NCI-H69 (cell line): ENCODE measurements around the gene ATP10D.
"Not testable (repeated sequence)": the region's sequence is repeated elsewhere in the genome, so short reads cannot be mapped to it uniquely, and the experiment has no call there.

Experiments
- DNase-seq: peaks from one replicate; lab custom pipeline; 2025; lab: John Stamatoyannopoulos, UW

ATP10D gene

DNA sequence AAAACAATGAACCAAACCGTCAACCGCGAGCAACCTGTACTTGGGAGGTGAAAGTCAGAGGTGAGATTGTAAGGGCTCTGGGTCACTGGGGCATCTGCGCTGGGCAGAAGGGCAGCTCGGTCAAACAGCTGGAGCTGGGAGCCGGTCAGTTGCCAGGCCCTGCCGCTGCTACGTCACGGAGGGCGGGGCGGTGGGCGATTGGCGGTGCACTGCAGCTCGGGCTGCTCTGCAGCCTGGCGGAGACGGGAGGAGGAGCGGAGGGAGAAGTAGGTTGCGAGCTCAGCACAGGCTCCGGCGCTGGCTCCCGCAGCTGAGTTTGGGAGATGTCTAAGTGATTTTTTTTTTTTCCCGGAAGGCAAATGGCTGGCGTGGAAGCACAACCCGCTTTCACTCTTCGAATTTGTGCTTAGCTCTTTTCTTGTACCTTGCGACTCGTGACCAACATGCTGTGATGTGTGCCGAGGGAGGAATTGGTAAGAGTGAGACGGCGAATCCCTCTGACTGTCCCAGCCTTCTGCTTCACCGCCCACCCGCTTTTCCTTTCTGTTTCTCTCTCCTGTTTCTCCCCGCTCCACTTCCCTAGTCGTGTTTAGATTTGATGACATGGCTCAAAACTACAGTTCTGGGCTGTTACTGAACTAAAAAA is at the start of gene ATP10D:
Gene ATP10D, plus strand, starts transcription at position 229 of the 646 bp plus-strand sequence. CDS start 27,266 bp downstream, outside the sequence.
- DNase-seq = peak; percentile 79

DNA sequence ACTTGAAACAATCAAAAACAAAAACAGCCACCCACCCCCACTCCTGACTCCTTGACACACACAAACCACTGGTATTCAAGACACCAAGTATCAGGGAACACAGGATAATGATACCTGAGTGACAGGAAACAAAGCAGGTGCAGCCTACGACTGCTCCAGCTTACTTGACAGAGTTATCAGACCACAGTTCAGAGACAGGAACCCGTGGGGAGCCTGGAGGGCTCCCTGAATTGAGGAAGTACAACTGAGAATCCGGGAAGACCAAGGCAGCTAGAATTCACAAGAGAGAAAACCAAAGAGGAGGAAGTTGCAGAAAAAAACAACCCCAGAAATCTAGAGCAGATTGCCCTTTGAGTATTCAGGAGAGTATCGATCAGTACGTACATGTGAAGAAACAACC is 42.1 kb upstream of the ATP10D start:
- DNase-seq = no peak

DNA sequence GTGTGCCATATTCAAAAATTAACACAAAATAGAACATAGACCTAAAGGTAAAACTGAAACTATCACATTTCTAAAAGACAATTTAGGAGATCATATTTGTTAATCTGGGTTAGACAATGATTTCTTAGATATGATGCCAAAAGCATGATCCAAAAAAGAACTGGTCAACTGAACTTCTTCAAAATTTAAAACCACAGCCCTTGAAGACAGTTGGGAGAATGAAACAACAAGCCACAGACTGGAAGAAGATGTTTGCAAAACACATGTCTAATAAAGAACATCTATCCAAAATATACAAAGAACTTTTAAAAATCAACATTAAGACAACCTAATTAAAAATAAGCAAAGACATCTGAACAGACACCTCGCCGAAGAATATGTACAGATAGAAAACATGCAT is 41.0 kb upstream of the ATP10D start:
- DNase-seq = no peak

DNA sequence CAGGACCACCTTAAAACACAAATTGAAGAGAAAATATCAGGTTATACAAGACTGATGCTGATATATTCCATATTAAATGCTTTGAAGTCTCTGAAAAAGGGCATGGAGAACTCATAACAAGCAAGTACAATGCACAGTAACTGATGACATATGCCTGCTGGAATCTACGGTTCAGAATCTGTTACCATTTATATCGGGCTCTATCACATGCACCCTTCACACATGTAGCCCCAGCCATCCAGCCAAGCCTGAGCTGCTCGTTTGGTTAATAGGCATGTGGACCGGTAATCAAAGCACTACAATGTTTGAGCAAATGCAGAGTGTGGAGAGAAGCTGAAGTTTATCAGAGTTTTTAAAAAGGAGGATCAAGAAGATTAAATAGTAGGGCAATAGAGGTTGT is 33.4 kb upstream of the ATP10D start:
- no peak for DNase-seq

DNA sequence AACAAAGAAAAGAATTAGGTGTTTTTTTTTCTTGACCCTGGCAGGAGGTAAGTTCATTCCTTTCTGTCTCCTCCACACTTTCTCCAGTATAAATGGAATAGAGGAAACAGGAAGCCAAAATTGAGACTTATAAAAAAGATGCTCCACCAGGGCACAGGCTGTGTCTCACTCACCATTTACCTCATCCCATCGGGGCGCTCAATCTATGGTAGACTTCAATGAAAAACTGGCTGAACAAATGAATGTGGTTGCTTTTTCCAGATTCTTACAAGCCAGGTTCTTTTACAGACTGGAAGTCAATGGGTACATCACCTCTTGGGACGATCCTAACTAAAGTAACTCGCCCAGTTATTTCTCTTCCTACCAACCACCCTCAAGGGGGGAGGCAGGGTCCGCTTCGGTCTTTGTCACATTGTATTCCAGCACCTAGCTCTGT is 22.3 kb upstream of the ATP10D start:
- no peak for DNase-seq

DNA sequence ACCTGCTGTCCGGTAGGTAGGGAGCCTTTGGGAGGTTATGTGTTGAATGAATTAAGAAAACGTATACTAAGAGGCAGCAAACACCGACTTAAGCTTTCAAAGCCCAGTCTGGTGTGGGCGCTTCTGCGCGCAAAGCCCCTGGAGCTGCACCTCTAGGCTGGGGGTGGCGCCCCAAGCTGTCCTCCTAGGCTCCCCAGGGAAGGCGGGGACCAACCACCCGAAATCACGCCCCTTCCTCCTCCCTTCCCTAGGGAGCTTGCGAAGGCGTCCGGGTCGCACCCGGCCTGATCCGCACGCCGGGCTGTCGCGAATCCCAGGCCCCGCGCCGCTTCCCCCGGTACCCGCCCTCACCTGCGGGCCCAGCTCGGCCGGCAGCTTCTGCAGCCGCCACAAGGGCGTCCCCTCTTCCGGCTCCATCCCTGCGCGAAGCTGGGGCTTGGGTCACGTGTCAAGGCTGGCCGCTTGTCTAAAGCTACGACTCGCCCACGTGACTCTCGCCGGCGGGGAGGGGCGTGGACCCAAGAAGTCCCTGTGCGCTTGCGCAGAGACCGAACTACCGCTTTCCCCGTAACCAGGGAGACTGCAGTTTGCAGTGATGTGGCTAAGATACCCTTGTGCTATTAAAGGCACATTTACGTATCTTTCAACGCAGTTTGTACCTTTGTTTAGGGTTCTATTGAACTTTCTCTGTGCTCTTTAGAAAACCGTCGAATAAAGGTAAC is 21.7 kb upstream of the ATP10D start, which contains the start of gene COMMD8:
Gene COMMD8, minus strand, starts transcription at position 468 of the 722 bp plus-strand sequence. Its CDS starts 51 bp downstream, at position 417.
- DNase-seq = peak; percentile 95

DNA sequence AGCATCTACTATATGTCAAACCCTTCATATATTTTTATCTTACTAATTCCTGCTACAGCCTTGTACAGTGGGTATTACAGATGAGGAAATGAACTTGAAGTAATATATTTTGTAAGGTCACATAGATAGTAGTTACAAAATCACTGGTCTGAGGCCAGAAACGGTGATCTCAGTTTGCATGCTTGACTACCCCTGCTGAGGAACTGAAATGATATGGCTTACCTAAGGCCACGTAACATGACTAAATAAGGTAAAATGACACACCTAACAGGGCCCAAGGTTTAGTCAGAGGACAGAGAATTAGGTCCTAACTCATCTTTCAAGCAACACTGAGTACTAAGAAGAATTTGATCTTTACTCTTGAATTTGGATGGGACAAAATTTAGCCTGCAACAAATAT is 20.1 kb upstream of the ATP10D start:
- no peak for DNase-seq

DNA sequence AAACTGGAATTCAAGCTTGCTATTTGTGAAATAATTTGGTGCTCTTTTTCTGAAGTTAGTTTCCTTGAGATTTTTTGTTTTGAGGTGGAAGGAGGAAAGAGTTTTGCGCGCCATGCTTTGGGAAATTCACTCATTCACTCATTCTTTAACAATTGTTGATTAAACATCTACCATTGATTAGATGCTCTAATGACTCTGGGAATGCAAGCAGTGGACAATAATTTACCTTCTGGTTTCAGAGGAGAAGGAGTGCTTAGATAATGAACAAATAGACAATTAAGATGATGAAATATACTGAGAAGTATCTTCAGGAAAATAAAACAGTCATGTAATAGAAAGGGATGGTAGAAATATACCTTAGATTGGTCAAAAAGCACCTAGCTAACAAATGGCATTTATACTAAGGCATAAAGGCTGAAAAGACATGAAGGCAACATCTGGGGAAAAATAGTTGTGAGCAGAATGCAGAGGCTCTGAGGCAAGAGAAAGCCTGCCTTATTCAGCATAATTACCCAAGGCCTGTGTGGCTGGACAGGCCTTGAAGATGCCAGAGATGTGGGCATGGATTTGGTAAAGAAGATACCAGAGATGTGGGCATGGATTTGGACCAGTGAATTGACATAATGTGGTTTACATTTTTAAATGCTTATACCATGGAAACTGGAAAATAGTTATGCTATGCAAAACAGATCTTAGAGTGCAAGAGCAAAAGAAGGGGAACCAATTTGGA is 18.9 kb upstream of the ATP10D start:
- DNase-seq = no peak

DNA sequence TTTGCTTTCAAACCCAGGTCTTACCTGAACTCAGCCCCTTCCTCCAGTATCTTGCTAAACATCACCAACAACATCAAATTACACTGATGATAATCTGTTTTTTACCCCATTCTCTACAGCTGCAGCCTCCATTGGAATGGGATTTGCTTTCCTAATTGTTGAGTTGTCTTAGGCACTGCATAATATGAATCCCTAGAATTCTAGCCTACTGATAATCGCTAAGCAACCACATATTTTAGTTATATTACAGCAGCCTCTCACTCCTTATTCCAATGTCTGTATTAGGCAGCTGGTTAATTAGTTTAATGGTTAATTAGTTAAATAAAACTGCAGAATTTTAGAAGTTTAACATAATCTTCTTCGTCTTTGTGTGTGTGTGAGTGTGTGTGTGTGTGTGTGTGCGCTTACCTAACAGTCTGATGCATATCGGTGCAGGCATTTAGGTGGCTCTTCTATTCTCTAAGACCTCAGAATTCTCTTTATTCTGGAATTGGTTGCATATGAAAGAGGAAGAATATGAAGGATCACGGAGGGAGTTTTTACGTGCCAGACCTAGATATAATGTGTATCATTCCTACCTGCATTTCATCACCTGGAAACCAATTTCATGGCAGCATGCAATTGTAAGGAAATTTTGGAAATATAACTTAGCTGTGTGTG is 16.2 kb upstream of the ATP10D start:
- DNase-seq = no peak

DNA sequence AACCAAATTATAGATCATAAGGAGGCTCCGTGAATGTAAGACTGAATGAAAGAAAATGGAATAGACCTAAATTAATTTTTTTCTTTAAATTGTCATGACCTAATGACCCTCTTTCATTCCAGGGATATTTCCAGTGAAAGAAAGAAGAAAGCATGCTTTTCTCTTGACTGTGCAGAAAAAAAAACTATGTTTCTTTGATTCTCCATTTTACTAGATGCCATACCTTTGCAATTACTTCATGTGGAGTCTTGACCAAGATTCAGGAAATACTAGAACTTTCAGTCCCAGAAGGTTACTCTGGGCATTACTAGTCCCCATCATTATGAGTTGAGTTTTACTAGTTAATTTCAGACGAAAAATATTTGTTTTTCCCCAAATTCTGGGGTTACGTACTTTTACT is 15.1 kb upstream of the ATP10D start:
- DNase-seq = no peak

DNA sequence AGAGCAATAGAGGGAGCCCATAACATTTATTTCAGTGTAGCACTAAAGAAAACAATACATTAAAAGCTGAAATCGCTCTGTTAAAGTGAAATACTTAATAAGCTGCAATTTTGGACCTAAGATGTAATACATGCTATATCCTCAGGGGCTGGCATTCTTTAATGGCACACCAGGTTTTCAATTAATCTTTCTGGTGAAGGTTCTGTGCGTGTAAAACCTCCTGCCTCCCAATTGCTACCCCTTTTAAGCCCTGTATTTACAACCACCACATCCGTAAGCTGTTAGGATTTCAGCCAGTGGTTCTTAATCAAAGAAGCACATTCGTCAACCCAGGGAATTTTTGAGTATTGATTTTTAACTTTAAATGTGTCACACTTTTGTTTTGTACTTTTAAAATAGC is 14.0 kb upstream of the ATP10D start:
- no peak for DNase-seq

DNA sequence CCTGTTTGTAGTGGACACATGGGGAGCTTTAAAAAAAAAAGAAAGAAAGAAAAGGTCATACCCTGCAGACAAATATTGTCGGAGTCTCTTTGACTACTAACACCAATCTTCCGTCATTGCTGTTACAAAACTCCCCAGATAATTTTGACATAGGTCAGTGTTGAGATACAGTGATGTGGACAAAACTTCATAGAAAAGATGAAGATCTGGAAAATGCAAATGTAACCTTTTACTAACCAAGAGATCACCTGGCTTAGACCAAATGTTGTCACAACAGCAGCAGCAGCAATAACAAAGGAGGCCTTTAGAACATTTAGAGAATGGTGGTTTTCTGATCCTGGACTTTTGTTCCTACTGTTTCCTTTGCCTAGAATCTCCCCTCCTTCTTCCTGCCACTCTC is 13.5 kb upstream of the ATP10D start:
- DNase-seq = no peak

DNA sequence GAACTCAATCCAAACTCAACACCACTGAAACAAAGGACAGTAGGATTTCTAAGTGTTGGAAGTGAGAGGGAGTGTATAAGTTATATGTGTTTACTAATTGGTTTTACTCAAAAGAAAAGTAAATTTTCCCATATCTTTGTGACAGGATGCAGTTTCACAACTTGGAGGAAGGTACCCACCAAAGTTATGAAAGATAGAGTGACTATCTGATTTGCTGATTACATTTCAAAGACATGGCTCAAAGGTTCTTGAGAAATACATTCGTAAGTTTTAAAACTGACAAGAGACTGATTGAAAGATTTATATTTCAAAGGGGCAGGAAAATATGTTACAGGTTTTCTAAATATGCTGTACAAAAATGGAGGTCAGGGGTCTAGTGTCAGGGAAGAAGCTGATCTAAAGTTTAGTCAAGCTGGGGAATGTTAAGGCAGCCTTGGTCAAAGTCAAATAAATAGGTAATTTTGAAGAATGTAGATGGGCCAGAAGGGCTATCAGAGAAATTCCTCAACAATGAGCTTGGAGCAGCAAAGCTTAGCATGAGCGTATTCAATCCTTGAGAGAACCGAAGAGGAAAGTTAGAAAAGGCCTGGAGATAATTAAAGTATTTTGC is 11.8 kb upstream of the ATP10D start:
- no peak for DNase-seq

DNA sequence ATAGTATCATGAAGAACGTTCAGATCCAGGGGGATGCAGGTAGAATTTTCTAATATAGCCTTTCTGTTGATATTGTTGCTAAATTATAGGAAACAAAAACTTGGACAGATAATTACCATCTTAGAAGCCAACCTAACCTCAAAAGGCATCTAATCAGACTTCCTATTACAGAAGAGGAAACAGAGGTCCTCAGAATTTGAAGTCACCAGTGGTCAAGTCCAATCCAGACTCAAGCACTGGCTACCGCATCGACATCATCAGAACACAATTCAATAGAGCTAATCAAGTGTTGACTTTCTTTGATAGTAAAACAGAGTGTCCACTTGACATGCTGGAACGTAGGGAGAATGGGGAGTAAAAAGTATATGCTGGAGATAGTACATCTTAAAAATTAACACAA is 10.3 kb upstream of the ATP10D start:
- DNase-seq = no peak

DNA sequence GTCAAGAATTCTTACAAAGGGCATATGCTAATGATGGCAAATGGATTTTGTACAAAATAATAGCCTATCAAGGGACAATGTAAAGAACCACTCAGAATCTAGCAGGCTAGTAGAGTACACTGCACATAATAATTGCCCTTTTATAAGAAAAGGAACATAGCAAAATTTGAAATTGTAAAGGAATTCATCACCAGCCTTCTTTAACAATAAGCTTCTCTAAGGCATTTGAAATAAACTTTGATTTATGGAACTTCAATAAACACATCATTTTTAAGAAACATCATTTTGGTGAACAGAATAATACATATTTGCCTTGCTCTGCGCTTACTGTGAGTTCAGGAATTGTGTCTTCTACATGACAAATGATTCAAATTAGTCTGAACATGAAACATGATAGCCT is 9.7 kb upstream of the ATP10D start:
- no peak for DNase-seq

DNA sequence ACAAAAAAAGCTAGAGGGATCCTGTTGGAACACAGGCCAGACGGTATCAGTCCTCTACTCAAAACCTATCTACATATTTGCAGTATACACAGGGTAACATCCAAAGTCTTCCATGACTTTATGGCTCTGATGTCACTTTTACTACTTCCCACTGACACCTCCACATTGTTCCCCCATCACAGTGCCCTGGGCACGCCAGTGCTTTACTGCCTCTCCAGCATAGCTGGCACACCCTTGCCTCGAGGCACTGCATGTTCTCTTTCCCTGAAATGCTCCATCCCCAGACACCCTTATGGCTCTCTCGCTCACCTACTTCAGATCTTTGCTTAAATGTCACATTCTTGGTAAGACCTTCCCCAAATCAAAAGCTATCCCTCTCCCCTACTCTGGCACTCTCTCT is 6.3 kb upstream of the ATP10D start:
- DNase-seq = no peak

DNA sequence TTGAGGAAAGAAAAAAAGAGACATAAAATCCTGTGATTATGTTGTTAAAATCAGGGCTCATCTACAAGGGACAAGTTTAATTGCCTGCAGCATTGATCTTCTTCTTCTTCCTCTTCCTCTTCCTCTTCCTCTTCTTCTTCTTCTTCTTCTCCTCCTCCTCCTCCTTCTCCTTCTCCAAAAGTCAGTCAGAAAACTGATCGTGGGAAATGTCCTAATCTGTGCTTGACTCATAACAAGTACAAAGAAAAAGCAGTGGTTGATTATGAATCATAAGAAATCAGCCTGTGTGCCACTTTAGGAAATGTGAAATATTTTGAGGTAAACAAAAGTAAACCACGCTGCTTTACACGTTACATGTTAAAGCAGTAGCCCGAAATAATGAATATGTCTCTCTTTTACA is 2.7 kb upstream of the ATP10D start:
- no peak for DNase-seq

DNA sequence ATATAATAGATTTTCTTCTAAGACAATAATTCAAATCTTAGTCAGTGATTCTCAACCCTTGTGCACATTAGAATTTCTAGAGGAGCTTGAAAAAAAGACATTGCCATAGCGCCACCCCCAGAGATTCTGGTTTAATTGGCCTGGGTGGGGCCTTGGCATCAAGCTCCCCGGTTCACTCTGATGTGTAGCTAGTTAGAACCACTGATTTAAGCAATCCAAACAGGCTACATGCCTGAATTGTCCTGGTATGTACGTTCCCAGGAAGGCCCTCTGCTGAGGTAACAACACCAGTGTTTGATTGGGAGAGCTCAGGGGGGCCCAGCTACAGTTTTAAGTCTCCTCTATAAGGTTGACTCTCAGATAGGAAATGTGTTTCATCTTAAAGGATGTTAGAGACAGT is 1.3 kb upstream of the ATP10D start:
- DNase-seq = no peak

DNA sequence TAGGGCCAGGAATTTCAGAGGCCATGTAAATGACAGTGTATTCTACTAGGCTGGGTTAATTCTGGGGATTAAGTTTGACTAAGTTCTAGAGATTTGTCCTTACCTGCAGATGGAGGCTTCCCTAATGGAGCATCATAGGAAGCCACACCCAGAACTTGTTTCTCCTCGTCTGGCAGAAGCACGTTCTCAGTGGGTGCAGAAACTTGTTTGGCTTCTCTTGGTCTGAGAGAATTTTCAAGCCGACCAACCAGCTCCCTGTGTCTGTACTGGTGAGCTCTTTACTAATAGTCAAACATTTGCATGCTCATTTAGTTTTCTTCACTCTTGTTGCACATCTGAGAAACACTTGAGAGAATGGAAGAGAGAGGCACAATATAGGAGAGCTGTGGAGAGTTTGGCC is 907 bp upstream of the ATP10D start:
- DNase-seq = no peak

DNA sequence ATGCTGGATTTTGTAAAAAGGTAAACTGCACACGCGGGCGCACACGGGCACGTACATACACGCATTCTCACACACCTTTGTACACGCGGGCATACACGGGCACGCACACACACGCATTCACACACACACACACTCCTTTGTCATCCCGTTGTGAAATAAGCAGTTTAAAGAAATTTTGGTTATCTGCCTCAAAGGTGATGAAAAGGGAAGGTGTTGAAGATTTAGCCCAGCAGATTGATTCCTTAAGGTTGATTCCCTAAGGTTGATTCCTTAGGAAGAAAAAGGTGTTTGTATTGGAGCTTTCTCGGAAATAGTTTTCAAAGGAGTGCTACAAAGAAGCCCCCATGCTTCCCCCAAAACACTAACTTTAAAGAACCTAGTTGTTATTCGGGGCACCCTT is 693 bp downstream of the ATP10D start:
- DNase-seq = no peak

DNA sequence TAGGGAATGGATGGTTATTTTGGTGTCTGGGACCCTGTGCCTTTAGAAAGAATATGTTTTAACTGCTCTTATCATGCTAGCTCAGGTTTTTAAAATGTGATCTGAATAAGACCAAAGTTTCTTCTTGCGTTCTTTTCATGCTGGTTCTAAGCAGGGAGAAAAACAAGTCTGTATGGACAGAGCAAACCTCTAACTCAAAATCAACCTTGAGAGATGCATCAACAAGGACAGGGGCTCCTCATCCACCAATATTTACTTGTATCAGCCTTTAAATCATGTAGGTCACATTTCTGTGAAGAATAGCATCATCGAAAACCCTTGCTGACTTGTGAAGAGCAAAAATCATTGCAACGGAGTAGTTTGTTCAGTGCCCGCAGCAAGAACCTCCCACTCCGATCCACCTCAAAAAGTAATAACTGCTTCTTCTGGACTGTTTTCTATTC is 1.2 kb downstream of the ATP10D start:
- no peak for DNase-seq

DNA sequence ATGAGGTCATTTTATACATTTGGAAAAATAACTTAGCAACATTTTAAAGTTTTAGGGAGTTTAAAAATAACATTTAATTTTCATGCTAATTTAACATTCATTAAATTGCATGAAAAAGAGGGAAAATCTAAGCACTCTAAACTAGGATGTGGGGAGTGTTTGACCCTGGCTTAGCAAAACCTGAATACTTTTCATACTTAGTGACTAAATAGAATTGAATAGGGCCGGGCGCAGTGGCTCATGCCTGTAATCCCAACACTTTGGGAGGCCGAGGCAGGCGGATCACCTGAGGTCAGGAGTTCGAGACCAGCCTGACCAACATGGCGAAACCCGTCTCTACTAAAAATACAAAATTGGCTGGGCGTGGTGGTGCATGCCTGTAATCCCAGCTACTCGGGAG is 1.7 kb downstream of the ATP10D start:
- not testable (repeated sequence) for DNase-seq
